ENCODE measurements around the gene RGS18.
"Not testable (repeated sequence)": the region's sequence is repeated elsewhere in the genome, so short reads cannot be mapped to it uniquely, and the experiment has no call there.

The RGS18 gene

DNA sequence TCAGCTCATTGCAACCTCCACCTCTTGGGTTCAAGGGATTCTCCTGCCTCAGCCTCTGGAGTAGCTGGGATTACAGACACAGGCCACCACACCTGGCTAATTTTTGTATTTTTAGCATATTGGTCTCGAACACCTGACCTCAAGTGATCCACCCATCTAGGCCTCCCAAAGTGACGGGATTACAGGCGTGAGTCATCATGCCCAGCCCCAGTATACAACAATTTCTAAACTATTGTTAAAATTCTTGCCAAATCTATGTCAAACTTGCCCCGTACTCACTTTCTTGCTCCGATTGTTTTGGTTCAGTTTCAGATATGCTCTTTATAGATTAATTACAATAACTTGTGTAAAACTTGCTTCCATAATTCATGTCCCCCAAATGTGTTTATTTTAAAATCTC lies 4.1 kb downstream of the RGS18 start:
- no peak for DNase-seq (ENCODE audit: extremely low read depth in 1 of 2, low read depth in 1 of 2)

- not testable (repeated sequence) for DNase-seq (ENCODE audit: extremely low read depth in 1 of 2, low read depth in 1 of 2)
Measured at GRCh38 chr1:192165002-192165401, 6.7 kb downstream of the RGS18 start.

- no peak for DNase-seq (ENCODE audit: extremely low read depth in 1 of 2, low read depth in 1 of 2)
Measured at GRCh38 chr1:192167011-192167410, 8.7 kb downstream of the RGS18 start.

DNA sequence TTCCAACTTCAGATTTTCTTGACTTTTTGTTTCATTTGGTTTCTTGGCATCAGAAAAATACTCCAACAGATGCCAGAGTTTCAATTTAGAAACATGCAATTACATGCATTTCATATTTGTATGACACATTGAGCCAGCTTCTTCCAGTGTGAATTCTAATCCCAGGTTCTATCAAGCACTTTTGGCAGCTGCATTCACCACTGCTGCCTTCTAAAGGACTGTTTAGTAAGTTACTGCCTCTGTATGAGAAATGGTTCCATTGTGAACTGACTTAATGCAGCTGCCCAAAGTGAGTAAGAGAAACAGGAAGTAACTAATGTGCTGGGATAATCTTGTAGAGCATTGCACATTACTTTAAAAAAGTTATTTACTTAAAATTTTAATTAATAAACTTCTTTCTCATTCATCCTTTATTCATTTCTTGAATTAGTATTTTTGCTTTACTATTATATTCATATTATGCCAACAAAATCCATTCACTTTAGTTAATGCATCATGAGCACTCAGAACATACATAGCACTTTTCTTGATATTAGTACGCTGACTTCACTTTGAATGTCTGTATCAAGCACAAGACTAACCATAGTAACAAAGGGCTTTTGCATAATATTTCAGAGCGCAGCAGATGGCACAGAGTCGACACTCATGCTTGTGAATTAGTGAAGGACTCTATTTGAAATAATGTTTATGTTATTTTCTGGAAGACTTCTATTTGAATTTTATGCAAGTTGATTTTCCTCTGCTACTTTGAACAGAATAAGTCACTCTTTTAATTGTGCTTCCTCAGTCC lies 9.8 kb downstream of the RGS18 start:
- DNase-seq (ENCODE audit: extremely low read depth in 1 of 2, low read depth in 1 of 2) = no peak

GRCh38 chr1:192168964-192169363 lies 10.7 kb downstream of the RGS18 start:
- DNase-seq (ENCODE audit: extremely low read depth in 1 of 2, low read depth in 1 of 2) = no peak

GRCh38 chr1:192170196-192170984 lies 12.1 kb downstream of the RGS18 start:
- no peak for DNase-seq (ENCODE audit: extremely low read depth in 1 of 2, low read depth in 1 of 2)

- no peak for DNase-seq (ENCODE audit: extremely low read depth in 1 of 2, low read depth in 1 of 2)
Measured at GRCh38 chr1:192171123-192171522, 12.9 kb downstream of the RGS18 start.

GRCh38 chr1:192175971-192176370 lies 17.7 kb downstream of the RGS18 start:
- DNase-seq (ENCODE audit: extremely low read depth in 1 of 2, low read depth in 1 of 2) = no peak

GRCh38 chr1:192183788-192184187 lies 25.5 kb downstream of the RGS18 start:
- no peak for DNase-seq (ENCODE audit: extremely low read depth in 1 of 2, low read depth in 1 of 2)

- DNase-seq (ENCODE audit: extremely low read depth in 1 of 2, low read depth in 1 of 2) = no peak
Measured at GRCh38 chr1:192186197-192186596, 27.9 kb downstream of the RGS18 start.

- DNase-seq (ENCODE audit: extremely low read depth in 1 of 2, low read depth in 1 of 2) = no peak
Measured at GRCh38 chr1:192190066-192190465, 31.8 kb downstream of the RGS18 start.

DNA sequence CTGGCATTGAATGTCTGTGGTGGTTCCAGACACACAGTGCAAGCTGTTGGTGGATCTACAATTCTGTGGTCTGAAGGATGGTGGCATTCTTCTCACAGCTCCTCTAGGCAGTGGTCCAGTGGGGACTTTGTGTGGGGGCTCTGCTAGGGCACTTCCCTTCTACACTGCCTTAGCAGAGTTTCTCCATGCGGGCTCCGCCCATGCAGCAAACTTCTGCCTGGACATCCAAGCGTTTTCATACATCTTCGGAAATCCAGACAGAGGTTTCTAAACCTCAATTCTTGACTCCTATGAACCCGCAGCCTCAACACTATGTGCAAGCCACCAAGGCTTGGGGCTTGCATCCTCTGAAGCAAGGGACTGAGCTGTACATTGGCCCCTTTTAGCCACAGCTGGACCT lies 43.0 kb downstream of the RGS18 start:
- no peak for DNase-seq (ENCODE audit: extremely low read depth in 1 of 2, low read depth in 1 of 2)

- DNase-seq (ENCODE audit: extremely low read depth in 1 of 2, low read depth in 1 of 2) = no peak
Measured at GRCh38 chr1:192224396-192224795, 66.1 kb downstream of the RGS18 start.

- DNase-seq (ENCODE audit: extremely low read depth in 1 of 2, low read depth in 1 of 2) = no peak
Measured at GRCh38 chr1:192224846-192225245, 66.6 kb downstream of the RGS18 start.

DNA sequence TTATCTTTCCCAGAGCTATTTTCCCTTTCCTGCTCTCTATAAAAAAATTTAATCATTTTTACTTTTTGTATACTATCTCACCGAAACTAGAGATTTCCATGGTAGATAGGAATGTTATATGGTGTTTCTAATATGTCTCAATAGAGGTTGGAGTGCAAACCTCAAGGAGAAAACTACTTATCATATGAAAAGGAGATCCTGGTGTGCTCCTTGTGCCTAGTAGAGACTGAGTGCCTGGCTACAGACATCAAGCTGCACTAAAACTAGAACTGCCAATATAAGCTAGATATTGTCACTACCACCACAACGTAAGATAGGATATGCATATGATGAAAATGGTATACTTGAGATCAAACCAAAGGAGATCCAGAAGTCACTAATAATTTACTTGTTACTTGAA lies 67.0 kb downstream of the RGS18 start:
- DNase-seq (ENCODE audit: extremely low read depth in 1 of 2, low read depth in 1 of 2) = no peak

DNA sequence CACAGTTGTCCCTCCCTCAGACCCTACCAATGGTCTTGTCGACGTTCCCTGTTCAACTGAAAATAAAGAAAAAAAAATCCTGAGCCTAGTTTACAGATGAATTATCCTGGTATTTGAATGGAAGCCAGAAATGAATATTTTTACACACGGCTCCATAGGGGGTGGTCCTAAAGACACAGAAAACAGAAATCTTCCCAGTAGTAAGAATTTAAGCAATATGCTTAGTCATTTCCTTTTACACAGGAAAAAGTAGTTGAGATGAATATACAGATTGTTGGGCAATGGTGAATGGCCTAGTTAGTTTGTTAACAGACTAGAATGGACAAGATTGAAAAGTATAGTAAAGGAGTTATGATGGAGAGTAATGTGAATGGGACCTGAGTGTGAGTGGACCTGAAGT lies 67.4 kb downstream of the RGS18 start:
- DNase-seq (ENCODE audit: extremely low read depth in 1 of 2, low read depth in 1 of 2) = no peak

DNA sequence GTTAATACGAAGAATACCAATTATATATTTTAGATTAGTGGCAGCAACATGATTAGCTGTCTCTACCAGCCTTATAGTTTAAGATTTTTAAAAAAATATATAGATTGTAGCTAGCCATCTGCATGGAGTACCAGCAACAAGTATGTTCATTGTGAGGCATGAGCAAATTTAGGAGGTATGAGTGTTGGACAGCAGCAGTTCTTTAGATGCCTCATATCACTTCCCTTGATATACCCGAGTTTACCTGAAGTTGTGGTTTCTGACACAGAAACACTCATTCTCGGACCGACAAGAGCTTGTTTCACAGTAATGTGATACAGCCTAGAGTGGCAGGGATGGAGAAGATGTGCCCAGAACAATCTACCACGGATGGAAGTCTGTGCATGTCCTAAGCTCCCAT lies 69.1 kb downstream of the RGS18 start:
- no peak for DNase-seq (ENCODE audit: extremely low read depth in 1 of 2, low read depth in 1 of 2)

DNA sequence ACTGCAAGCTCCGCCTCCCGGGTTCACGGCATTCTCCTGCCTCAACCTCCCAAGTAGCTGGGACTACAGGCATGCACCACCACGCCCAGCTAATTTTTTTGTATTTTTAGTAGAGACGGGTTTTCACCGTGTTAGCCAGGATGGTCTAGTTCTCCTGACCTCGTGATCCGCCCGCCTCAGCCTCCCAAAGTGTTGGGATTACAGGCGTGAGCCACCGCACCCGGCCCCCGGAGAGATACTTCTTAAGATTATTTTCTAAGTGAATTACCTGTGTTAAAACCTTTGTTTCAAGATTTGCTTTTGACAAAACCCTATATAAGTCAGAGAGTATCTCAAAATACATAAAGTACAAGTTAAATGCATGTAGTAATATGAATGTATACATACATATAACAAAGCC lies 69.7 kb downstream of the RGS18 start:
- not testable (repeated sequence) for DNase-seq (ENCODE audit: extremely low read depth in 1 of 2, low read depth in 1 of 2)

DNA sequence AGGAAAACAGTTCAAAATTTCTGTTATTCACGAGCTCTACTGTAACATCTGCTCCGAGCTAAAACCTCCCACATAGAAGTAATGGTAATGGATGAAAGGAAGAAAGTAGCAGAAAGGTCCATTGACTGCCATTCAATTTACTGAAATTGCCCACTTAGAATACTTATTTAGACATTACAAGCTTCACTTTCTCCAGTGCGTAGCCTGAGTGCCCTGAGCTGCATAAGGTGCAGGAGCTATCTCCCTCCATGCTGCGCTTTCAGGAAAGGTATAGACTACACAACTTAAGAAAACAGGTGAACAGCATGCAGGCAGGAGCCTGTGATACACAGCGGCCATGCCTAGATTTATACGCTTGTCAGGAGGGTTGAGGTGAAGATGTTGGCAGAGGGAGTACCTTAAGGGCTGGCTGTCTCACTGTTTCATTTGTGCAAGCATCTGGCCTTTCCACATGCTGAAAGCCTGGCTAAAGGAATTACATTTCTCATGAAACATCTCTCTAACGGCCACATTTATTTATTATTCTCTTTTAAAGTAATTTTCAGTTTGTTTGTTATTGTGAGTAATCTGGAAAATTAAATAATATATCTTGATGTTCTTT lies 74.7 kb downstream of the RGS18 start:
- no peak for DNase-seq (ENCODE audit: extremely low read depth in 1 of 2, low read depth in 1 of 2)

DNA sequence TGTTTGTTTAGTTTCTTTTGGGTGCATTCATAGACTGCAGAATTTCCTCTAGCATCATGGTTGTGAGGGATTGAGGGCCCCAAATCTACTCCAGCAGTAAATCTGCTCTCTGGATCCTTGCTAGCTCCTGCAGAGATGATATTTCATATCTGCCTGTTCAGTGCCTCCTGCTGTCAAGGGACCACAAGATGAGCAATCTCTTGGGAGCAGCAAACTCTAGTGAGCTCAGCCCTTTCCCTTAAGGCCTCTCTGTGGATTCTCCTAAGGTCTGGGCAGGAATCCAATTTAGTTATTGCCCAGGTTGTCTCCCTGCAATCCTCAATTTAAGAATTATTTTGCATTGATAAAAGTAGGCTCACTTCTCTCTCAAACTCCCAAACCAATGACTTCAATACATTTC lies 76.9 kb downstream of the RGS18 start:
- no peak for DNase-seq (ENCODE audit: extremely low read depth in 1 of 2, low read depth in 1 of 2)

All from stimulated activated CD8-positive, alpha-beta memory T cell treated with anti-CD3 and anti-CD28 coated beads, Interleukin-7, amount 100 ng/mL, for 48 hours (primary cell).